PC-3 (cell line): ENCODE data around the gene TMCC3. TPM values are rescaled to one million over a fixed set of nuclear protein-coding genes. Genes with fewer than 3 reads are reported as not detected.
"Not testable (repeated sequence)": the region's sequence is repeated elsewhere in the genome, so short reads cannot be mapped to it uniquely, and the experiment has no call there.

Experiments
- ATAC-seq: fragments of 200-7000 bp; cut with Tn5 transposase; 2 replicates; pipeline ENCODE4 v1.9.1; 2020; ENCODE audit warnings: mild to moderate bottlenecking, moderate library complexity
- BruUV-seq: library from RNA; stranded (reverse); fragments of 400-500 nt; replicated peaks from 2 replicates; lab custom pipeline; 2021; lab: Mats Ljungman, UMichigan
- CTCF ChIA-PET: fragments of 300-600 bp; sonication (Branson Sonifier 250); formaldehyde crosslinking; loops from one replicate; lab custom pipeline; 2022; ENCODE audit warnings: antibody characterized with exemption; lab: Charles Lee
- POLR2A ChIA-PET: fragments of 300-600 bp; sonication (Branson Sonifier 250); formaldehyde crosslinking; loops from one replicate; lab custom pipeline; 2022; ENCODE audit warnings: antibody characterized with exemption; ENCODE audit not compliant: unreplicated experiment; lab: Charles Lee
- DNase-seq: peaks from one replicate; pipeline ENCODE4 v3.0.0-alpha.2; 2015
- H2AFZ ChIP-seq: fragments of 300-600 bp; sonication (generic); 2 replicates; pipeline ENCODE4 v1.6.0; 2016; ENCODE audit warnings: antibody characterized with exemption, low read length
- H3F3A ChIP-seq: fragments of 300-600 bp; sonication (generic); one replicate; pipeline ENCODE4 v1.6.0; 2017; ENCODE audit warnings: antibody characterized with exemption, low read length, control low read depth, mild to moderate bottlenecking; ENCODE audit not compliant: unreplicated experiment
- H3K27ac ChIP-seq: fragments of 300-600 bp; sonication (generic); 2 replicates; pipeline ENCODE4 v1.5.1; 2016; ENCODE audit warnings: mild to moderate bottlenecking, low read length
- H3K27me3 ChIP-seq: fragments of 300-600 bp; sonication (generic); 2 replicates; pipeline ENCODE4 v1.6.1; 2016; ENCODE audit warnings: low read length, mixed read lengths
- H3K36me3 ChIP-seq: fragments of 300-600 bp; sonication (generic); 2 replicates; pipeline ENCODE4 v1.6.1; 2016; ENCODE audit warnings: low read depth, mixed run types, low read length, mixed read lengths
- H3K4me1 ChIP-seq: fragments of 300-600 bp; sonication (generic); 2 replicates; pipeline ENCODE4 v1.5.1; 2016; ENCODE audit warnings: low read length; ENCODE audit not compliant: insufficient read depth
- H3K4me2 ChIP-seq: fragments of 300-600 bp; sonication (generic); 2 replicates; pipeline ENCODE4 v1.6.0; 2016; ENCODE audit warnings: low read length
- H3K4me3 ChIP-seq: fragments of 300-600 bp; sonication (generic); 2 replicates; pipeline ENCODE4 v1.5.1; 2016; ENCODE audit warnings: mild to moderate bottlenecking, low read length, mixed read lengths
- H3K79me2 ChIP-seq: fragments of 300-600 bp; sonication (generic); 2 replicates; pipeline ENCODE4 v1.6.1; 2017; ENCODE audit warnings: low read length, mixed read lengths
- H3K9ac ChIP-seq: fragments of 300-600 bp; sonication (generic); 2 replicates; pipeline ENCODE4 v1.6.0; 2016; ENCODE audit warnings: mild to moderate bottlenecking, low read length
- H3K9me2 ChIP-seq: fragments of 300-600 bp; sonication (generic); replicated peaks from 2 replicates; pipeline ENCODE4 v1.6.1; 2016; ENCODE audit warnings: mixed run types, low read length, mixed read lengths
- H3K9me3 ChIP-seq: fragments of 300-600 bp; sonication (generic); 2 replicates; pipeline ENCODE4 v1.6.1; 2016; ENCODE audit warnings: low read length, mixed read lengths
- H4K20me1 ChIP-seq: fragments of 300-600 bp; sonication (generic); 2 replicates; pipeline ENCODE4 v1.6.1; 2016; ENCODE audit warnings: low read length, mixed read lengths
- CTCF ChIP-seq: fragments of 300-600 bp; sonication (generic); conservative IDR thresholded peaks from 2 replicates; pipeline ENCODE4 v1.5.1; 2017; ENCODE audit warnings: antibody characterized with exemption, low read depth, mild to moderate bottlenecking, low read length
- EZH2 ChIP-seq: fragments of 300-600 bp; sonication (generic); IDR thresholded peaks from one replicate; pipeline ENCODE4 v1.6.1; 2017; ENCODE audit warnings: antibody characterized with exemption, mild to moderate bottlenecking, low read length; ENCODE audit not compliant: unreplicated experiment
- EZH2phosphoT487 ChIP-seq: fragments of 300-600 bp; sonication (generic); IDR thresholded peaks from 2 replicates; pipeline ENCODE4 v1.6.1; 2018; ENCODE audit warnings: mild to moderate bottlenecking, antibody characterized with exemption, low read length, borderline replicate concordance
- intact Hi-C: fragments of 100-400 bp; cut with micrococcal nuclease; formaldehyde crosslinking; loops from 2 replicates; pipeline ENCODE4 v1.9.0; 2023
- total RNA-seq: library from RNA; depleted of rRNA; stranded (reverse); fragments of >200 nt; gene quantifications from 2 replicates; pipeline ENCODE4 v1.2.3, GENCODE V29; 2014

Gene TMCC3
- total RNA-seq, 1 experiment from 2014 or later = 6.5 TPM

GRCh38 chr12:94553130-94553519 lies 97.2 kb downstream of the TMCC3 start:
- CTCF ChIA-PET = no interaction called here
- H3K4me3 ChIP-seq = no peak overlapping the region
- peak overlapping the region; percentile 43; the same call in 1 of the 2 replicates for H3K4me2 ChIP-seq
- no peaks in the 10 kb centered on the region for H3K27me3 ChIP-seq
- no peak overlapping the region for H2AFZ ChIP-seq
- intact Hi-C loops = no loop called here
- DNase-seq = peak; percentile 74
- H3K79me2 ChIP-seq = no peaks in the 10 kb centered on the region
- H3F3A ChIP-seq = no peaks in the 10 kb centered on the region
- no TSS peak for BruUV-seq
- H3K9me2 ChIP-seq = no peaks in the 10 kb centered on the region
- H3K4me1 ChIP-seq = peaks cover 12% of the 10 kb centered on the region
- TF ChIP-seq CTCF (no peak), EZH2phosphoT487 (no peak), EZH2 (no peak)
- H3K27ac ChIP-seq = no peak overlapping the region
- no peaks in the 10 kb centered on the region for H4K20me1 ChIP-seq
- H3K36me3 ChIP-seq = 0 out of 2 replicates have a peak, but pooled peaks cover 3% of the 10 kb centered on the region
- ATAC-seq = peak; percentile 51
- H3K9ac ChIP-seq = no peak overlapping the region
- POLR2A ChIA-PET = no interaction called here
- peaks cover 6% of the 10 kb centered on the region; the same call in 1 of the 2 replicates for H3K9me3 ChIP-seq

GRCh38 chr12:94551810-94552209 lies 98.5 kb downstream of the TMCC3 start:
- peaks cover 12% of the 10 kb centered on the region for H3K4me1 ChIP-seq
- no peaks in the 10 kb centered on the region for H3K36me3 ChIP-seq
- no peak overlapping the region for H3K9ac ChIP-seq
- no peaks in the 10 kb centered on the region for H3K9me2 ChIP-seq
- intact Hi-C loops = no loop called here
- 0 out of 2 replicates have a peak, but pooled peaks cover under 1% of the 10 kb centered on the region for H3K9me3 ChIP-seq
- ChIA-PET POLR2A (no interaction called here), CTCF (no interaction called here)
- H3K27me3 ChIP-seq = no peaks in the 10 kb centered on the region
- no peak overlapping the region for H3K4me2 ChIP-seq
- ATAC-seq = no peak
- no peaks in the 10 kb centered on the region for H4K20me1 ChIP-seq
- no peaks in the 10 kb centered on the region for H3F3A ChIP-seq
- TF ChIP-seq CTCF = no peak
- no peak overlapping the region for H3K4me3 ChIP-seq
- H3K27ac ChIP-seq = no peak overlapping the region
- no peak for DNase-seq
- no peak overlapping the region for H2AFZ ChIP-seq
- H3K79me2 ChIP-seq = no peaks in the 10 kb centered on the region
- no TSS peak for BruUV-seq

DNA sequence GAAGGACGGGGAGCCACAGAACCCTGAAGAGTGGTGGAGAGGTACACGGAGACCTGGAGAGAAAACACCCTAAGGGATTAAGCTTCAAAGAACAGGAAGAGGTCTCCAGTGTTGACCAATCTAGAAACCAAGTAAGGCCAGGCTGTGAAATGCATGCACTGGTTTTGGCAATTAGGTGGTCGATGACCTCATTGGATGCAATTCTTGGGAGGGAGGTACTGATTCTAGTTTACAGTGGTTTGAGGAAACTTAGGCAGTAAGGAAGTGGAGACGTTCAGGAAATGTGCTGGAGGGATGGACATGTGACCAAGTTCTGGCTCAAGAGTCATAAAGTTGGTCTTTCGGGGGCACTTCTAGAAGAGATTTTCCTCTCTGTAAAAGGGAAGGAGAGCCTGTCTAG lies 99.4 kb downstream of the TMCC3 start:
- Histone ChIP-seq H4K20me1 (no peaks in the 10 kb centered on the region), H3K79me2 (no peaks in the 10 kb centered on the region), H3K9me2 (no peaks in the 10 kb centered on the region), H3K27me3 (no peaks in the 10 kb centered on the region), H3K4me1 (peaks cover 12% of the 10 kb centered on the region), H3K9ac (no peak overlapping the region), H3K4me3 (no peak overlapping the region), H3K4me2 (no peak overlapping the region), H3F3A (no peaks in the 10 kb centered on the region), H3K36me3 (no peaks in the 10 kb centered on the region), H2AFZ (no peak overlapping the region), H3K27ac (no peak overlapping the region), H3K9me3 (no peaks in the 10 kb centered on the region)
- ChIA-PET POLR2A (interaction anchor here (0.6 kb wide), 1 partner anchor 10 kb away, joined by 3 read pairs; no protein-coding TSS in a partner anchor), CTCF (no interaction called here)
- ATAC-seq (no peak), DNase-seq (no peak)
- BruUV-seq = no TSS peak
- intact Hi-C loops = no loop called here
- no peak for TF ChIP-seq EZH2phosphoT487
- TF ChIP-seq CTCF = no peak
- no peak for TF ChIP-seq EZH2

GRCh38 chr12:94548833-94549232 lies 101.5 kb downstream of the TMCC3 start:
- intact Hi-C loops = loop anchor here (10.0 kb wide), 1 partner anchor 326 kb away; no protein-coding TSS in a partner anchor
- H3K4me3 ChIP-seq, H3K79me2 ChIP-seq, H3K9me3 ChIP-seq, H3K4me2 ChIP-seq, DNase-seq, H4K20me1 ChIP-seq, POLR2A ChIA-PET, ATAC-seq, H2AFZ ChIP-seq, BruUV-seq, H3K36me3 ChIP-seq, H3K27me3 ChIP-seq, H3K27ac ChIP-seq, H3K9ac ChIP-seq, H3K9me2 ChIP-seq, H3F3A ChIP-seq: not testable (repeated sequence)
- peaks cover 12% of the 10 kb centered on the region for H3K4me1 ChIP-seq
- CTCF ChIA-PET = interaction anchor here (0.6 kb wide), 1 partner anchor 156 kb away, joined by 3 read pairs; no protein-coding TSS in a partner anchor
